SK-N-SH (cell line): ENCODE results near the gene NKD1. TPM values are rescaled to one million over a fixed set of nuclear protein-coding genes. Genes with fewer than 3 reads are reported as not detected.

Experiments used
- CTCF ChIA-PET: fragments of 300-600, 350-600 bp; formaldehyde crosslinking; extraction: SDS; loops from one replicate; lab custom pipeline; 2021; lab: Yijun Ruan, JAX
- POLR2A ChIA-PET: fragments of 350-600 bp; sonication (Branson Sonifier 250); formaldehyde crosslinking; extraction: SDS; loops from one replicate; lab custom pipeline; 2020; ENCODE audit warnings: antibody characterized with exemption, inconsistent platforms; lab: Yijun Ruan, JAX
- DNase-seq: peaks from one replicate; pipeline ENCODE4 v3.0.0; 2012
- H2AFZ ChIP-seq: fragments of 200-600 bp; sonication (generic); 2 replicates; pipeline ENCODE4 v1.8.1; 2016; ENCODE audit warnings: antibody characterized with exemption, mild to moderate bottlenecking, low read depth
- H3F3A ChIP-seq: fragments of 200-600 bp; sonication (generic); replicated peaks from 2 replicates; pipeline ENCODE3; 2016; ENCODE audit warnings: antibody characterized with exemption, mild to moderate bottlenecking; ENCODE audit not compliant: insufficient read depth
- H3K27ac ChIP-seq, 2 experiments: fragments of 200-500 bp in 1 of 2; fragments of 200-600 bp in 1 of 2; sonication (Bioruptor generic) in 1 of 2; sonication (generic), shearing (Covaris generic) in 1 of 2; 2 replicates each; pipeline versions ENCODE4 v1.5.1 to v1.6.1; 2014 to 2016; ENCODE audit warnings: low read depth in 2 of 2, inconsistent platforms in 1 of 2, low read length in 1 of 2, mild to moderate bottlenecking in 1 of 2, mixed read lengths in 1 of 2
- H3K27me3 ChIP-seq: fragments of 200-600 bp; sonication (generic), shearing (Covaris generic); 2 replicates; pipeline ENCODE4 v1.6.1; 2016; ENCODE audit warnings: mixed run types; ENCODE audit not compliant: insufficient read depth
- H3K36me3 ChIP-seq, 2 experiments: fragments of 200-500 bp in 1 of 2; fragments of 200-600 bp in 1 of 2; sonication (Bioruptor generic) in 1 of 2; sonication (generic) in 1 of 2; replicated peaks in 1 of 2; 2 replicates each; pipeline versions ENCODE3 to v1.5.1; 2014 to 2016; ENCODE audit warnings: low read length in 1 of 2, mild to moderate bottlenecking in 1 of 2; ENCODE audit not compliant: insufficient read depth in 2 of 2, control insufficient read depth in 1 of 2
- H3K4me1 ChIP-seq, 2 experiments: fragments of 200-500 bp in 1 of 2; fragments of 200-600 bp in 1 of 2; sonication (Bioruptor generic) in 1 of 2; sonication (generic), shearing (Covaris generic) in 1 of 2; 2 replicates each; pipeline versions ENCODE4 v1.5.1 to v1.6.1; 2014 to 2016; ENCODE audit warnings: low read depth in 1 of 2, low read length in 1 of 2, mixed run types in 1 of 2; ENCODE audit not compliant: insufficient read depth in 2 of 2, control insufficient read depth in 1 of 2
- H3K4me2 ChIP-seq: fragments of 200-600 bp; sonication (generic), shearing (Covaris generic); 2 replicates; pipeline ENCODE4 v1.6.1; 2017; ENCODE audit warnings: mixed run types
- H3K4me3 ChIP-seq, 2 experiments: fragments of 200-500 bp in 1 of 2; fragments of 200-600 bp in 1 of 2; sonication (Bioruptor generic) in 1 of 2; sonication (generic), shearing (Covaris generic) in 1 of 2; 2 replicates each; pipeline versions ENCODE4 v1.5.1 to v1.8.1; 2014 to 2016; ENCODE audit warnings: low read depth in 2 of 2, inconsistent platforms in 1 of 2, low read length in 1 of 2, mild to moderate bottlenecking in 1 of 2, mixed read lengths in 1 of 2, moderate library complexity in 1 of 2
- H3K79me2 ChIP-seq: fragments of 200-600 bp; sonication (generic); 2 replicates; pipeline ENCODE4 v1.8.1; 2017; ENCODE audit warnings: mild to moderate bottlenecking; ENCODE audit not compliant: insufficient read depth
- H3K9ac ChIP-seq: fragments of 200-600 bp; sonication (generic); 2 replicates; pipeline ENCODE4 v1.6.1; 2017; ENCODE audit warnings: mixed run types
- H3K9me2 ChIP-seq: fragments of 200-600 bp; sonication (generic); 2 replicates; pipeline ENCODE4 v1.6.1; 2017; ENCODE audit warnings: mixed run types
- H3K9me3 ChIP-seq: fragments of 200-600 bp; sonication (generic); 2 replicates; pipeline ENCODE4 v1.6.1; 2017; ENCODE audit warnings: mixed run types, mild to moderate bottlenecking, moderate library complexity
- H4K20me1 ChIP-seq: fragments of 200-600 bp; sonication (generic); 2 replicates; pipeline ENCODE4 v1.6.1; 2017; ENCODE audit warnings: mild to moderate bottlenecking, mixed run types; ENCODE audit not compliant: insufficient read depth
- CTCF ChIP-seq: fragments of 200-600 bp; sonication (generic); IDR thresholded peaks from 2 replicates; pipeline ENCODE4 v1.6.1; 2017; ENCODE audit warnings: antibody characterized with exemption, mild to moderate bottlenecking, moderate library complexity
- ELF1 ChIP-seq: IDR thresholded peaks from 2 replicates; pipeline ENCODE4 v1.4.0; 2012
- FOSL2 ChIP-seq: IDR thresholded peaks from 2 replicates; pipeline ENCODE4 v1.4.0; 2012; ENCODE audit warnings: low read depth, mild to moderate bottlenecking, moderate library complexity, borderline replicate concordance
- FOXJ3 ChIP-seq: sonication (generic); formaldehyde crosslinking; IDR thresholded peaks from 2 replicates; pipeline ENCODE4 v1.5.1; 2020; ENCODE audit warnings: mild to moderate bottlenecking, missing genetic modification reagents
- GABPA ChIP-seq: IDR thresholded peaks from 2 replicates; pipeline ENCODE4 v1.4.0; 2012; ENCODE audit warnings: low read depth, mild to moderate bottlenecking
- GATA2 ChIP-seq: sonication (generic); formaldehyde crosslinking; IDR thresholded peaks from 2 replicates; pipeline ENCODE4 v1.5.0; 2020; ENCODE audit warnings: mild to moderate bottlenecking, missing genetic modification reagents
- JUND ChIP-seq: IDR thresholded peaks from 2 replicates; pipeline ENCODE4 v1.4.0; 2012
- MAX ChIP-seq: IDR thresholded peaks from 2 replicates; pipeline ENCODE4 v1.4.0; 2012; ENCODE audit warnings: low read depth
- MXI1 ChIP-seq: IDR thresholded peaks from 2 replicates; pipeline ENCODE4 v1.6.1; 2012; ENCODE audit warnings: mild to moderate bottlenecking, low read depth, low read length, improper control_type of control experiment
- NRF1 ChIP-seq: IDR thresholded peaks from 2 replicates; pipeline ENCODE4 v1.6.1; 2012; ENCODE audit warnings: low read depth, mild to moderate bottlenecking, low read length
- PBX3 ChIP-seq: IDR thresholded peaks from 2 replicates; pipeline ENCODE4; 2012
- POLR2AphosphoS5 ChIP-seq: IDR thresholded peaks from 2 replicates; pipeline ENCODE4 v1.6.1; 2012; ENCODE audit warnings: low read depth, low read length
- RAD21 ChIP-seq: IDR thresholded peaks from 2 replicates; pipeline ENCODE4 v1.6.1; 2012; ENCODE audit warnings: mild to moderate bottlenecking, low read length
- REST ChIP-seq: IDR thresholded peaks from 2 replicates; pipeline ENCODE4 v1.6.1; 2012; ENCODE audit warnings: mild to moderate bottlenecking, low read depth, low read length, moderate library complexity
- RFX5 ChIP-seq: IDR thresholded peaks from 2 replicates; pipeline ENCODE4 v1.6.1; 2012; ENCODE audit warnings: mild to moderate bottlenecking, improper control_type of control experiment, low read length
- RXRA ChIP-seq: IDR thresholded peaks from 2 replicates; pipeline ENCODE4 v1.4.0; 2012; ENCODE audit warnings: low read depth, mild to moderate bottlenecking, borderline replicate concordance
- SIN3A ChIP-seq: IDR thresholded peaks from 2 replicates; pipeline ENCODE4 v1.6.1; 2012; ENCODE audit warnings: low read depth, mild to moderate bottlenecking, low read length, moderate library complexity, borderline replicate concordance
- TCF12 ChIP-seq: IDR thresholded peaks from 2 replicates; pipeline ENCODE4 v1.4.0; 2012
- TEAD4 ChIP-seq: IDR thresholded peaks from 2 replicates; pipeline ENCODE4 v1.4.0; 2012; ENCODE audit warnings: mild to moderate bottlenecking, borderline replicate concordance; ENCODE audit not compliant: insufficient read depth
- USF1 ChIP-seq: IDR thresholded peaks from 2 replicates; pipeline ENCODE4 v1.4.0; 2012; ENCODE audit warnings: low read depth, borderline replicate concordance
- WGBS: methylation state at CpG from one replicate; pipeline ENCODE4 v1.1.6; 2017; ENCODE audit warnings: low lambda C conversion rate; 5-methylcytosine and 5-hydroxymethylcytosine counted together
- polyA plus RNA-seq, 3 experiments: library from polyadenylated mRNA; depleted of rRNA; stranded (reverse); fragments of >200 nt; gene quantifications; 2 replicates each; pipeline ENCODE4 v1.2.3, GENCODE V29; 2012

NKD1 gene
- polyA plus RNA-seq, 1 of the 3 experiments (the other 2 are of a cell fraction): 0.02 TPM

GRCh38 chr16:50609049-50609448 lies 60.9 kb downstream of the NKD1 start:
- ChIA-PET CTCF (interaction anchor here (2.2 to 3.0 kb wide), 2 partner anchors 8 to 56 kb away, joined by 10 to 14 read pairs; no protein-coding TSS in a partner anchor), POLR2A (no interaction called here)
- Histone ChIP-seq H3K9ac (no peak overlapping the region), H3F3A (no peaks in the 10 kb centered on the region), H3K27me3 (no peaks in the 10 kb centered on the region), H3K4me2 (no peak overlapping the region), H3K9me2 (no peaks in the 10 kb centered on the region), H3K36me3 (no peaks in the 10 kb centered on the region), H3K4me1 (no peaks in the 10 kb centered on the region; a peak in 1 of 4 replicates), H3K9me3 (no peaks in the 10 kb centered on the region), H4K20me1 (no peaks in the 10 kb centered on the region), H3K4me3 (no peak overlapping the region), H3K79me2 (no peaks in the 10 kb centered on the region), H3K27ac (no peak overlapping the region), H2AFZ (no peak overlapping the region)
- no peak for DNase-seq
- 66% methylated on average over 7 of the region's 7 CpGs for WGBS
- TF ChIP-seq RFX5 (no peak), REST (no peak), MXI1 (no peak), RXRA (no peak), PBX3 (no peak), NRF1 (no peak), POLR2AphosphoS5 (no peak), MAX (no peak), CTCF (no peak), FOXJ3 (CRISPR knock-in tag) (no peak), USF1 (no peak), FOSL2 (no peak), RAD21 (no peak), SIN3A (no peak), GATA2 (CRISPR knock-in tag) (no peak), GABPA (no peak), TCF12 (no peak), JUND (no peak), ELF1 (no peak), TEAD4 (no peak)
